Measurements from ENCODE around the gene AHSG. TPM values are rescaled to one million over a fixed set of nuclear protein-coding genes. Genes with fewer than 3 reads are reported as not detected.
A peak's percentile ranks its signal among the peaks of the same experiment; 100 is the strongest.

Gene AHSG
- total and polyA plus RNA-seq, 10 of the 15 experiments (the other 5 are each of a cell fraction or from before 2014, with no cell fraction given) = 0.06 to 0.90 (median 0.15) TPM; not detected in 7

DNA sequence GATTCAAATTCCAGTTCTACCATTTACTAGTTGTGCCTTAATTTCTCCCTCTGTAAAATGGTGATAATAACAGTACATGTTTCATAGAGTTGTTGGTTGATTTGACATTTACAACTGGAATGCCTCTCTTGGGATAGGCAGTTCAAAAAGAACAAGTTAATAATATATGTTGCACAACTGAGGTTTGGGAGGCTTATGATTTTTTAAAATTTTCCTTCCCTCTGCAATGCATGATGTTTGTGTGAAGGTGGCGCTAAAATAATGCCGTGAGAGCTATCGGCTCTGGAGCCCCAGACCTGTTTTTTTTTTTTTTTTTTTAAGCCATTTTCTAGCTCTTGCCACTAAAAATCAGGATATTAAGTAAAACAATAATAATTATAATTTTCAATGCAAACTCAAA is 23.7 kb upstream of the AHSG start (continued):
- TF ChIP-seq CHD2 (IDR thresholded peaks at IDR 0.05; ENCODE audit: borderline replicate concordance, low read depth, low read length) = no peak
- TF ChIP-seq, protein P1, sequence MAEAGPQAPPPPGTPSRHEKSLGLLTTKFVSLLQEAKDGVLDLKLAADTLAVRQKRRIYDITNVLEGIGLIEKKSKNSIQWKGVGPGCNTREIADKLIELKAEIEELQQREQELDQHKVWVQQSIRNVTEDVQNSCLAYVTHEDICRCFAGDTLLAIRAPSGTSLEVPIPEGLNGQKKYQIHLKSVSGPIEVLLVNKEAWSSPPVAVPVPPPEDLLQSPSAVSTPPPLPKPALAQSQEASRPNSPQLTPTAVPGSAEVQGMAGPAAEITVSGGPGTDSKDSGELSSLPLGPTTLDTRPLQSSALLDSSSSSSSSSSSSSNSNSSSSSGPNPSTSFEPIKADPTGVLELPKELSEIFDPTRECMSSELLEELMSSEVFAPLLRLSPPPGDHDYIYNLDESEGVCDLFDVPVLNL (IDR thresholded peaks at IDR 0.05; ENCODE audit: low read depth, low read length) = no peak
- TF ChIP-seq RAD21 (IDR thresholded peaks at IDR 0.05; ENCODE audit: insufficient read depth, low read depth, low read length) = peak; percentile 29
- no peak for TF ChIP-seq MEF2A (IDR thresholded peaks at IDR 0.05; ENCODE audit: insufficient read depth, low read depth, low read length)
- TF ChIP-seq ZNF384 (IDR thresholded peaks at IDR 0.05; ENCODE audit: borderline replicate concordance, low read depth, low read length) = no peak
- TF ChIP-seq KAT2A (conservative IDR thresholded peaks at IDR 0.05; ENCODE audit: control insufficient read depth, low read depth, low read length) = no peak
- TF ChIP-seq, protein P2, sequence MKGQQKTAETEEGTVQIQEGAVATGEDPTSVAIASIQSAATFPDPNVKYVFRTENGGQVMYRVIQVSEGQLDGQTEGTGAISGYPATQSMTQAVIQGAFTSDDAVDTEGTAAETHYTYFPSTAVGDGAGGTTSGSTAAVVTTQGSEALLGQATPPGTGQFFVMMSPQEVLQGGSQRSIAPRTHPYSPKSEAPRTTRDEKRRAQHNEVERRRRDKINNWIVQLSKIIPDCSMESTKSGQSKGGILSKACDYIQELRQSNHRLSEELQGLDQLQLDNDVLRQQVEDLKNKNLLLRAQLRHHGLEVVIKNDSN (IDR thresholded peaks at IDR 0.05; ENCODE audit: borderline replicate concordance, extremely low read length, insufficient read depth, low read depth, low read length) = no peak

DNA sequence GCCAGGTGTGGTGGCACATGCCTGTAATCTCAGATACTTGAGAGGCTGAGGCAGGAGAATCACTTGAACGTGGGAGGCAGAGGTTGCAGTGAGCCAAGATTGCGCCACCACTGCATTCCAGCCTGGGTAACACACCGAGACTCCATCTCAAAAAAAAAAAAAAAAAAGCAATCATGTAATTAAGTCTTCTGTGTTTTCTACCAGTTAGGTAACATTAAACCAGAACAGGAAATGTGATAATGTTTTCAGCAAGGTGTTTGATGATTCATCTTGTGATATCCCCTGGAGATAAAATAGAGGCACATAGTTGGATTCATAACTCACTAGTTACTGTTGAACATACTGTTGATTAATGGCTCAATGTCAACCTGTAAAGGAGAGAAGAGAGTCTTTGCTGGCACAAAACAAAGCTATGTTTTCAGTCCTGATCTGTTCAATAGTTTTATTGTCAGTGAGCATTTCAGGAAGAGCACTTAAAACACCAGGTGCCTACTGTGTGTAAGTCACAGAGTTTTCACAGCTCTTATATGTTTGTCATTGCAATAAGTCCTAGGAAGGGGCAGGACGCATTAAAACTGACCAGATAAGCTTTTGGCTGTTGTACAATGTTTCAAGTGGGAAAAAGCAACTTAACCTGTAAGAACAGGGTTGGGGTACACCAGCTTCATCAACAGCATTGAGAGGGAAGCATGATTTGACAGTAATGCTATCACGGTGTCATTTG is 22.8 kb upstream of the AHSG start:
- peaks cover 0 to 2% of the 10 kb centered on the region in 2 experiments; a peak in 1 of 4 replicates for H3K27me3 ChIP-seq (replicated peaks in 1 of 2; ENCODE audit: control insufficient read depth in 2 of 2, insufficient read depth in 2 of 2, low read length in 1 of 2)
- ATAC-seq = no peak
- BruUV-seq (replicated peaks) = no TSS peak
- no peak overlapping the region for H2AFZ ChIP-seq (ENCODE audit: control insufficient read depth, low read depth, low read length)
- DNase-seq (ENCODE audit: low read depth, low spot score) = no peak
- 80% methylated on average over 5 of the region's 5 CpGs for WGBS (ENCODE audit: insufficient coverage, insufficient replicate concordance, low lambda C conversion rate, missing lambda C conversion rate)
- ChIA-PET SMC1A (ENCODE audit: uncharacterized antibody, unreplicated experiment) (interaction anchor here (0.9 to 1.9 kb wide), 3 partner anchors 24 to 50 kb away, joined by 3 to 6 read pairs (median 3); no protein-coding TSS in a partner anchor), POLR2A (interaction anchor here (0.6 kb wide), 1 partner anchor 607 kb away, joined by 3 read pairs; no protein-coding TSS in a partner anchor), RAD21 (ENCODE audit: unreplicated experiment) (no interaction called here), CTCF (interaction anchor here (1.2 to 2.7 kb wide), 3 partner anchors 25 to 232 kb away, joined by 5 to 12 read pairs (median 7); no protein-coding TSS in a partner anchor)
- no peak for FAIRE-seq
- no peak overlapping the region for H3K4me2 ChIP-seq (ENCODE audit: control insufficient read depth, insufficient read depth)
- intact Hi-C loops (cut with micrococcal nuclease; ENCODE audit: unreplicated experiment) (no loop called here), in situ Hi-C loops (cut with MboI) (no loop called here)
- H3K9ac ChIP-seq (ENCODE audit: control insufficient read depth, insufficient read depth, low read length) = no peak overlapping the region
- H3K27ac ChIP-seq (ENCODE audit: control insufficient read depth, insufficient read depth) = no peak overlapping the region
- no peaks in the 10 kb centered on the region for H3K79me2 ChIP-seq (ENCODE audit: control insufficient read depth, insufficient read depth, low read length)
- peaks cover 0 to 3% of the 10 kb centered on the region in 2 experiments; a peak in 1 of 4 replicates for H3K36me3 ChIP-seq (ENCODE audit: control insufficient read depth in 2 of 2, insufficient read depth in 2 of 2, low read length in 1 of 2)
- H3K4me1 ChIP-seq (ENCODE audit: control insufficient read depth, insufficient read depth, low read length) = no peaks in the 10 kb centered on the region
- no peak overlapping the region for H3K4me3 ChIP-seq
- H3K9me3 ChIP-seq (replicated peaks; ENCODE audit: control insufficient read depth, insufficient read depth, low read length) = no peaks in the 10 kb centered on the region
- no peak for TF ChIP-seq HDAC6 (IDR thresholded peaks at IDR 0.05; ENCODE audit: unreplicated experiment)
- TF ChIP-seq KAT2A (conservative IDR thresholded peaks at IDR 0.05; ENCODE audit: control insufficient read depth, low read depth, low read length) = no peak
- no peaks in the 10 kb centered on the region for H4K20me1 ChIP-seq (ENCODE audit: control insufficient read depth, insufficient read depth)
